Measurements from ENCODE around the gene KLC1.
A peak's percentile ranks its signal among the peaks of the same experiment; 100 is the strongest.

The KLC1 gene

DNA sequence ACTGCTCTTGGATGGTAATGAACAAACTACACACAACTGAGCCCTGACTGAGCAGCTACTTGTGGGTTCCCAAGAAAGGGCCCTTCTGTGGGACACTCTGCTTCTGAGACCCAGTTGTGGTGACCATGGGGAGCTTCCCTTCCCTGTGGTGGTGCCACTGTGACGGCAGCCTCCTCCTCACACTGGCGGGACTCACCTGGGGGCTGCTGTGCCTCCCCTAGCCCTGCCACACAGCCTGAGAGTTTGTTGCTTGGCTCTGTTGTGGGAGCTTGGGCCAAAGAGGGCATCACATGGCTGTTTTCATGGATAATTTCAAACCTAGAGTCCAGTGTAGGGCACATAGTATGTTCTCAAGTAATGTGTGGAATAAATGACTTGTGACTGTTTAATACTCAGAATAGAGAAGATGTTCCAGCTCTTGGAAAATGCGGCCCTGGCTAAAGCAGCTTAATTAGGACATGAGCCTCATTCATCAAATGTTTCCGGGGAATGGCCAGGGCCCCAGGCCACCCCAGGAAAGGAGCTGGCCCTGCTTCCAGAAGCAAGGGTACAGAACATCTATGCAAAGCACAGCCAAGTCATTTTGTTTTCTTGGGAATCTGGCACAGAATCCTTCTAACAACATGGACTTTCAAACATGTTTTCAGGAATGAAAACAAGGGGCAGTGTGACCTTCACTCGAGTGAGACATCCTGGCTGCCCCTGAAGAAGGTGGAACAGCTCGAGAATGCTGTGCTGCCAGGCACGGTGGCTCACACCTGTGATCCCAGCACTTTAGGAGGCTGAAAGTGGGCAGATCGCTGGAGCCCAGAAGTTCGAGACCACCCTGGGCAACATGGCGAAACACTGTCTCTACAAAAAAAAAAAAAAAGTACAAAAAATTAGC, 107.8 kb downstream of the KLC1 start:
- no peak for DNase-seq

- no peak for DNase-seq
Measured at GRCh38 chr14:103737432-103738045, 108.5 kb downstream of the KLC1 start.

DNA sequence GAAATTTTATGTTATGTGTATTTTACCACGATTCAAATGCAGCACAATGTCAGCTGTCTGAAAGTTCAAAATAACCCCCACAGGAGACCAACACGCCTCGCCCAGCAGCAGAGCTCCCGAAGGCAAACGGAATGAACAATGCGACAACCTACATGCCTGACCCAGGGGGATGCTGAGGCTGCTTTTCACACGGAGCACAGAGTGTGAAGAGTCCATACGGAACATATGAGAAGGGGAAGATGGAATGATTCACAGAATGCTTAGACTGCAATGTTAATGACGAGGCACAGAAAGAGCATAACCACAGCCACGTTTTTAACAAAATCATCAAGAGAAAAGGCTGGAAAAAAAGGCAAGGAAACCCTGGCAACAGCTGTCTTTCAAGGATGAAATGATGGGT, 109.2 kb downstream of the KLC1 start:
- no peak for DNase-seq

GRCh38 chr14:103738701-103739451, 109.9 kb downstream of the KLC1 start:
- DNase-seq = no peak

- no peak for DNase-seq
Measured at GRCh38 chr14:103739466-103739792, 110.4 kb downstream of the KLC1 start.

GRCh38 chr14:103739793-103740501, 110.9 kb downstream of the KLC1 start:
- no peak for DNase-seq

DNA sequence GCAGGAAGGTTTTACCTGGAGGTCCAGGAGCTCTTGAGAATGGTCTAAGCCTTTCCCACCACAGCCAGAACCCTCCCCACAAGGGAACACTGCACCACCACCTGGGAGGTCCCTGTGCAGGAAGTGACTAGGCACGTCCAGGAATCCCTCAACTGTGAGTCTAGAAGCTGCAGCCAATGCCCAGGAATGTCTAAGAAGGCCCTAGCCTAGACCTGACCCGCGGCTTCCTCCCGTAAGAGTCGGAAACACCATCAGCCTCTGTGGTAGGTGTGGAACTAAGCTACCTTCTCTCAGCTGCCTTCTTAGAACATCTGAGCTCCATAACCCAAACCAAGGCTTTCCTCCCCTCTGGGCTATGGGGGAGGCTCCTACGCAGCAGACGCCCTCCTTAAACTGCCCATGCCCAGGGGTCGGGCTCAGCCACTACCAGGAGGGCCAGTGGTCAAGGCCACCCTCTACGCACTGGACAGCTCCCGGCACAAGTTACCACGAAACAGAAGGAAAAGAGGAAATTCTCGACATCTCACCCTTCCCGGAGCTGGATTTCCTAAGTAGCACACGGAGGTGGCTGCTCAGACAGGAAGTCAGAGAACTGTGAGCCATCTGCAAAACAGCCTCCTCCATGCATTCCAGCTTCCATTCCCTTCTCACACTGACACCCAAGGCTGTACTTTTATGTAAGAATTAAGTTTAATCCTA, 112.1 kb downstream of the KLC1 start:
- no peak for DNase-seq

GRCh38 chr14:103741876-103742275, 112.9 kb downstream of the KLC1 start:
- DNase-seq = no peak

GRCh38 chr14:103742499-103743255, 113.7 kb downstream of the KLC1 start:
- DNase-seq = no peak

DNA sequence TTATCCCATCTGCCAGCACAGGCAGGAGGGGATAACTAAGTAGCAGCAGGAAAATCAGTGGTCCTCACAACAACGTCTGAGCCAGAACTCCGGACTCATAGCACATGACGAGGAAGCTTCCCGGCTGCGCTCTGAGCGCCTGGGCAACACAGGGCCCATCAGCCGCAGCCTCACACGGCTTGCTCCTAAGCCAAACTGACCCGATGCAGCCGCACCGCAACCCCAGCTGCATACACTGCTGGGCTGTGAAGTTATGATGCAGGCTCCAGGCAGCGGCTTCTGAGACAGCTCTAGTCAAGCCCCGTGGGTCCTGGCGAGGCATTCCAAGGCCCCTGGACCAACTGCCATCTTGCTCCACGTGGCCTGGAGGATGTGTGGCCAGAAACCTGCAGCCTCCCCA, 114.7 kb downstream of the KLC1 start:
- no peak for DNase-seq

DNA sequence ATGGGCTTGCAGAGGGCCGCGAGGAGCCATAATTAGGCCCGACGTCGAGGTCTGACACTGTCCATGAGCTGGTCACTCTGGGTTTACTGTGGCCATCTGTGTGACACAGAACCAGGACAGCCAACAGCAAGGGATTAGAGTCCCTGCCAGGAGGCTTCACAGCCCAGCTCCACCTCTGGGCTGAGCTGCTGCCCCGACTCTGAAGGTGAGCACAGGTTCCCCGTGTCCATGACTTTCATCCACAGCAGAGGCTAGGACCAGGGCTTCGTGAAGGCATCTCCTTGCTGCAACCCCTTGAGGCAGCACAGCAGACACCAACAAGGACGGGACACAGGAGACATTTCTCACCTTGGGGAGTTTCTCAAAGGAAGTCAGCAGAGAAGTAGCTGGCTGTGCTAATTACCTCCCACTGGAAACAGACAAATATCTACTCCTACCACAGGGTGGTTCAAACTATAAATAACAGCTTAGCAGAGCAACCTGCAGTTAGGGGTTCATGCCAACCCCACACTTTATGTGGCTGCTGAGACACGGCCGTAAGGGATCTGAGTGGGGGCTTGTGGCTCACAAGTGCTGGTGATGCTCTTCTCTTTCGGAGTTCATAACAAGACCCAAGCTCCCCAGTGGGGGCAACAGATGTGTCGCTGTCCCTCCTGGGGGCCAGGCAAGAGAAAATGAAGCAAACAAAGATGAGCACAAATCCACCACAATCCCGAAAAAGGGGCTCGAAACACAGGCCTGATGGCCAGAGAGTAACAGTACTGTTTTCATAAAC, 115.8 kb downstream of the KLC1 start:
- no peak for DNase-seq

- no peak for DNase-seq
Measured at GRCh38 chr14:103745424-103745823, 116.4 kb downstream of the KLC1 start.

DNA sequence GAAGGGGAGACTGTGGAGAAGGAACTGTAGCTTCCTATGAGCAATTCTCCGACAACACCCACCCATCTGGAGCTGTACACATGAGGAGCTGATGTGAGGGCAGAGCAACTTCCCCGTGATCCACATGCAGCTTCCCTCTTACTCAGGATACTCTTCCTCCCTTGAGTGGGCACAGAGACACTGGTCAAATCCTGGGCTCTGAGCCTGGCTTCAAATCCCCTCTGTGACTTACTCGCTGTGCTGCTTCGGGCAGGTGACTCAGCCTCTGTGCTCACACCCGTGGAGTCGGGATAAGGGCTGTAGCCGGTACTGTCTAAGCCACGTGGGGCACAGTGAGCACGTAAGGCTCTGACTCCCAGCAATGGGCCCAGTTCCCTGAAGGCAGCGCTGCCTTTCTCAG, 117.7 kb downstream of the KLC1 start:
- no peak for DNase-seq

DNA sequence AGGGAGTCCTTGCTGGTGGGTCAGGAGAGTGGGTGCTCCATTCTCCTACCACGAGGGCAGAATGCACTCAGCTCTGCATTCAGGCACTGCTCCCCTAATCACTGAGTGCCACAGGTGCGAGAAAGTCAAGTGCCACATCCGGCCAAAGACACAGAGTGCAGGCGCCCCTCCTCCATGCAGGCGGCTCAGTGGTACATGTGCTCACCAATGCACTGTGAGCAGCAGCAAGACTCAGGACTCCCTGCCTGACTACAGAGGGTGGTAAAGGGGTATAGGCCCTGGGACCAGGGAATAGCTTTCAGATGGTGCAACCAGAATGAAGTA, 119.5 kb downstream of the KLC1 start:
- DNase-seq = peak in 2 of 5 donors; percentile 29 to 51

DNA sequence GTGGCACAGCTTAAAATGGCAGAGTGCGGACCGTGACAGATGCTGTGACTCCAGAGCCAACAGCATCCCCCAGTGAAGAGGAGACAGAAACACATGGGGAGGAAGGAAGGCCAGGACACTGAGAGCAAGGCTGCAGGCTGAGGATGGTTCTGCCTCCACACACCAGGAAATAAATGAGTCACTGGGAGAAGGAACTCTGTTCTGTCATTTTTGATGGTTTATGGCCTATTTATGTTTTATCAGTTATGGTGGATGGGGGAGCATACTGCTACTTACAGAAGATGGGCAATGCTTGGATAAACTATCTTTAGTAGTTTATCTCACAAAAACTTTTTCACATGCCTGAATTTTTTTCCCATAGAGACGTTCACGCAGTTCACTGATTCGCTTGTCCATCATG, 120.4 kb downstream of the KLC1 start:
- DNase-seq = no peak

DNA sequence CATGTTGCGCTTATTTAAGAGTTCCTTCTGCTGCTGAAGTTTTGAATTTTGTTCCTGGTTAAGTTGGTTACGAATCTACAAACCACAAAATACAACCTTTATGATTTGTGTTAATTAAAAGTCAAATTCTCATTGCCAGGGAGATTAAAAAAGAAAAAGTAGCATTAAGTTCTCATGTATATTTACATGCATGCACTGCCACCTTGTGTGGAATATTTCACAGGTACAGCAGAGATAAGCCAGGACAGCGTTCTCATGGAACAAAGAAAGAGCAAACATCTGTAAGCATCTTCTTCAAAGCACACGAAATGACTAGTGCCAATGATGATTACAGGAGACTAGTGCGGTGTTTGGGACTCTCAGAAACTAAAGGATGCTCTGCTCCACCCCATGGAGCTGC, 120.8 kb downstream of the KLC1 start:
- DNase-seq = no peak
